NCI-H446 (cell line): ENCODE data around the gene GATA5.

Experiments
- DNase-seq, 2 experiments: peaks; one replicate each; lab custom pipeline; 2025; lab: John Stamatoyannopoulos, UW

GATA5 gene

DNA sequence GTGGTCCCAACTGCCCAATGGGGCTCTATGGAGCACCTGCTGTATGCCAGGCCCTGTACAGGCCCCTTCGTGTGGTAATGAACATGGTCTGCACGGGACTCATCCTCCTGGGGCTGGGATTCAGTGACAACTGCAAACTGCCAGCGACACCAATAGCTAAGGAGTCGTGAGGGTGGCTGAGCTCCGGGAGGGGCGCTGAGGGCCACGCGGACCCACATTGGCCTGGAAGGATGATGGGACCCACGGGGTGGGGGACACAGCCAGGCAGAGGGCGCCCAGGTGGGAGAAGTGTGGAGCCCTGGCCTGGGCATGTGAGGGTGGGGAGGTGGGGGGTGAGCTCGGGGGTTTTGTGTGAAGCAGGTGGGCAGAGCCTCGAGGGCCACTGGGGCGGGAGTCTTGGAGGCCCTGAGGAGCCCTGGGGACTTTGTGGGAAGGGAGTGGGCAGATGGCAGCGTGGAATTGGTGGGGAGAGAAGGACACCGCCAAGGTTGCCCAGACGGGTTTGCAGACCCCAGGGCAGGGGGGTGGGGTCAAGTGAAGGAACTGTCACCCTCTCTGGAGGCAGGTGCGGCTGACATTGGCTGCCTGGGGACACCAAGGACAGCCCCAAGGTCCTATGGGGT, 22.5 kb downstream of the GATA5 start:
- DNase-seq: no peak

DNA sequence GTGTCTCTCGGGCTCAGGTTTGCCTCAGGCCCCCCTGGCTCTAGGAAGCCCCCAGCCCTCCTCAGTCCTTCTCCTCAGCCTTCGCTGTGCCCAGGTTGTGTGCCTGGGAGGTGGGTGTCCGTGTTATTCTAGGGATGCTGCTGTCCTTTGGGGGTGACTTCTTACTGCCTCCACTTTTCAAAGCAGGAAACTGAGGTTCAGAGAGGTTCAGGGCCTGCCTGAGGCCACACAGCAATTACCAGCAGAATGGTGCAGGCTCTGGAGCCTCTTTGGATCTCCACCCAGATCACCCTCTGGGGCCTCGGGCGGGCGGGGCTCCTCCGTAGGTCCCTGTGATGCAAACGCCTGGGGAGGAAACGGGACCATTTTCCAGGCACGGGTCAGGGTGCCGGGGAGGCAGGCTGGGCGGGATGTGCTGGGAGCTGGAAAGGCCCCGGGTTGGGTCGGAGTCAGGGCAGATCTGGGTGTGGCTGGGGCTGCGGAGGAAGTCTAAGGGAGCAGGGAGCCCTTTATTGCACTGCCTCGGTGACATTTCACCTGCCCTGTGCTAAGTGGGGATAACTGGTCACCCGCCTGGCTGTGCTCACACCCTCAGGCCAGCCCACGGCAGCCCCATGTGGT, 23.2 kb downstream of the GATA5 start:
- no peak for DNase-seq

DNA sequence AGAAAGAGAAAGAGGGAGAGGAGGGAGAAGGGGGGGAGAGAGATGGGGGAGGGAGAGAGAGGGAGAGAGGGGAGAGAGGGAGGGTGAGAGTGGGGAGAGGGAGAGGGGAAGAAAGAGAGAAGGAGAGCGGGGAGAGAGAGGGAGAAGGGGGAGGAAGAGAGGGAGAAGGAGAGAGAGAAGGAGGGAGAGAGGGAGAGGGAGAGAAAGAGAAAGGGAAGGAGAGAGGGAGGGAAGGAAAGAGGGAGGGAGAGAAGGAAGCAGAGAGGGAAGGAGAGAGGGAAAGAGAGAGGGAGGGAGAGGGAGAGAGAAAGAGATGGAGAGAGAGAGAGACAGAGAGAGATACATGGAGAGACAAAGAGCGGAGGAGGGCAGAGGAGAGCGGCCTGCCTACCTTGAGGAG, 23.8 kb downstream of the GATA5 start:
- no peak for DNase-seq

DNA sequence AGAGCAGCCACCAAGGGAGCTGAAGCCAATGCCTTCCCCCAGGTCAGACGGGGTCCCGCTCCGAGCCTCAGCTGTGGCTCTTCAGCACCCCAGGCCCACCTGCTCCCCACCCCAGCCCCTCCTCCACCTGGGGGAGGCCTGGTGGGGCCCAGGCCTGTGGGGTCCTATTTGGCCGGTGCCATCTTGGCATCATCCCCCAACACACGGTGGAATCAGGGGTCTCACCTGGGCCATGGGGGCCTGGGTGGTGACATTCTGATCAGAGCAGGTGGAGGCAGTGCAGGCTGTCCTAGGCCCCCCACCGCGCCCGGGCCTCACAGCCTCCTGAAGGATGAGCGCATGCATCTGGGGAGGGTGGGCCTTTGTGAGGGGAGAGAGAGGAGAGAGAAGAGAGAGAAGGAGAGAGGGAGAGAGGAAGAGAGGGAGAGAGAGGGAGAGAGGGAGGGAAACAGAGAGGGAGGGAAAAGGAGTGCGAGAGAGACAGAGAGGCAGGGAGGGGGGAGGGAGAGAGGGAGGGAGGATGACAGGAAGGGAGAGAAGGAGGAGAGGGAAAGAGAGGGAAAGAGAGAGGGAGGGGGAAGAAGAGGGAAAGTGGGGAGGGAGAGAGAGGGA, 24.5 kb downstream of the GATA5 start:
- no peak for DNase-seq

DNA sequence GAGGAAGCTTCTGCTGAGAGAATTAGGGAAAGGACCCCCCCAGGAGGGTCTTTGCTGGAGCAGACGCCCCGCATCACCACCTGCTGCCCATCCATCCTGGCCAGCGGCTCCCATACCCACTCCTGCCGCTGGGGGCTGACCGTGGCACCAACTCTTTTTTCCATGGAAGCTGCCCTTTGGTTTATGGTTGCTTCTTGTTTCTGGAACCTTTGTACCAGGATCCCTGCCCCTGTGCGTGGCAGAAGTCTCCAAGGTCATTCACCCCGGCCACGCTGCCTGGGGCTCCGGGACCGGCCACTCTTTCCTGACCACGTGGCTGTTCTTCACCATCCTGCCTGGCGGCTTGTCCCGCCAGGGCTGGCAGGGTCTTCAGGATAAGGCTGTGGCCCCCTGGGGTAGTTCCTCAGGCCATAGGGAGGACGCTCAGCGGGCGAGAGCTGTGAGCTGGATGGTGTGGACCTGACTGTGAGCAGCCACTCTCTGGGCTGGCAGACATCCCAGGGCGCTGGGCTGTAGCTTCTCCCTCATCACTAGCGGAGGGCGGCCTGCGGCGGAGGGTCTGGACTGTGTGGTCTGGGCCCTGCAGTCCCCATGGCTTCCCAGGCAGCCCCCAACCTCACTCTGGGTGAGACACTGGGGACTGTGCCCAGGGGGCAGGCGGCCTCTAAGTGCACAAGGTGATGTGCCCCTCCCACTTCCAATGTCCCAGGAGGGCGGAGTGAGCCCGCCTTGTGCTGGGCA, 25.7 kb downstream of the GATA5 start:
- DNase-seq: no peak

DNA sequence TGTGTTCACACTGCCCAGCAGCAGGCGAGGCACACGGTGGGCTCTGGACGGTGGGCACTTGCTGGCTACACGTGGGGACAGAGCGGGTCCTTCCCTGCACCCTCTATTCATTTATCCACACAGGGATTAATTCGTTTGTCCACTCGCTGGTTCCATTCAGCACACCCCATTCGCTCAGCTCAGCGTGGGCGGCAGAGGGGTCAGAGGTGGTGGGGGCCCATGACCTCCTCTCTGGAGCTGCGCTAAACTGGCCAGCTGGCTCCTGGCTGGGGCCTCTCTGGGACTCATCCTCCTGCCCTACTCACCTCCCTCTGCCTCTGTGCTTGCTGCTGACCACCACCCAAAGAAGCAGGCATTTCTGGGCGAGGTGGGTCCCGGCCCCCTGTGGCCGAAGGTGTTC, 27.0 kb downstream of the GATA5 start:
- no peak for DNase-seq

DNA sequence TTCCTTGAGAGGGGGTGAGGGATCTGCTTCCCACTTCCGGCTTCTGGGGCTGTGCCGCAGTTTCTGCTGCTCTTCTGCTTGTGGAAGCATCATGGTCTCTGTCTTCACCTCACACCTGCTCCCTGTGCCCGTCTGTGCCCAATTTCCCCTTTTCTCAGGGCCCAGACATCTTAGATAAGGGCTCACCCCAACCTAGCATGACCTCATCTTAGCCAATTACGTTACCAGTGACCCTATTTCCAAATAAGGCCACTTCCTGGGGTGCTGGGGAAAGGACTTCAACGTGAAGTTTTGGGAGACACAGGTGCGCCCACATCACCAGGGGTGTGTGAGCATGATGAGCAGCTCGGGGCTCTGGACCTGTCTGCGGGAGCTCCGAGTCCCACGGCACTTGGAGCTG, 27.8 kb downstream of the GATA5 start:
- DNase-seq: no peak

DNA sequence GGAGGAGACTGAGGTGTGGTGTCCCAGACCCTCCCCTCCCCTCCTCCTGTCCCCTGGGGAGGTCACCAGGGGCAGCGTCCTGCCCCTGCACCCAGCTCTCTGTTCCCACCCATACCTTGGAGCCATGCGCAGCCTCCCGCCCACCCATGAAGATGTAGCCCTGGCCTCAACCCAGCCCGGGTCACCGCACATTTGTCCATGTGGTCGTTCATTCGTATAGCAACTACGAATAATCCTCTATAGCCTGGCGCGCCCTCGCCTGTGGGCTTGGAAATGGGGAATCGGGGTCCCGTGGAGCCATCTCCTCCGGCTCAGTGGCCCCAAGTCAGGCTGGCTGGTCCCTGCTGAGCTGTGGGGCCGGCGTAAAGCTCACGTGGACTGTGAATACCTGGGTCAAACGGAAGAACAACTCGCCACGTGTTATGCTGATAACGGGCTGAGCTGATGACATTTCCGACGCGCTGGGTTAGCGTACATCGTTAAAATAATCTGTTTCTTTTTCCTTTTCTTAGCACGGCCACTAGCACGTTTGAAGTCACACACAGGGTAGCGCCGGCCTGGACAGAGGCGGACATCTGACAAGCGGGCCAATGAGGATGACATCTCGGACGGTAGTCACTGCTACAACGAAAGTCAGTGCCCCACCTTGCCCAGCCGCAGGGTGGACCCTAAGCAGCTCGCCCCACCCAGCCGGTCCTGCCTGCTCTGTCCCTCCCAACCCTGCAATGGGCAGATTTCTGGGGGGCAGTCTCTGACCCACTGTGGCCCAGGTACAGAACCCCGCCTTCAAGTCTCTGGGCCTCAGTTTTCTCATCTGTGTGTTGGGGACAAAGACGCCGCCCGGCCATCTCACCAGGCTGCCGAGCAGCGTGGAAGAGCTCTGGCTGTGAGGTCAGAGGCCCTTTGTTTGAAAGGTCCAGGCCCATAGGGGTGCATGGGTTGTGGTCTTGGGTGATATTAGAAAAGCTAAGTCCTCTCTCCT, 28.6 kb downstream of the GATA5 start:
- DNase-seq: no peak

DNA sequence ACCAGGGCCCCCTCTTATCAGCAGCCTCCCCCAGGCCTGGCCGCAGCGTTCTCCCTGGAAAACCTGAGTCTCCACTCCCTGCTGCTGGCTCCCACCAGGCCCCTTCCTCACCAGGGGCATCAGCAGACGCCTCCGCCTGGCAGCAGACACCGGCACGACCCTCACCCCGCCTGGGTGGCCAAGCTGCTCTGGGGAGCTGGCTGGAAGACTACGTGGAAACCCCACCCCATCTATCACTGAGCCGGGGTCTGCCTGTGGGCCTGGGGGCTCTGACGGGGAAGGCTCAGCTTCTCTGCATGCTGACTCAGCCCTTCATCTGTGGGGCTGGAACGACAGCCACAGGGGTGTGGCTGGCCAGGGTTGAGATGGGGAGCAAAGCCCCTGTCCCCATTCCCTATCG, 29.3 kb downstream of the GATA5 start:
- DNase-seq: no peak

DNA sequence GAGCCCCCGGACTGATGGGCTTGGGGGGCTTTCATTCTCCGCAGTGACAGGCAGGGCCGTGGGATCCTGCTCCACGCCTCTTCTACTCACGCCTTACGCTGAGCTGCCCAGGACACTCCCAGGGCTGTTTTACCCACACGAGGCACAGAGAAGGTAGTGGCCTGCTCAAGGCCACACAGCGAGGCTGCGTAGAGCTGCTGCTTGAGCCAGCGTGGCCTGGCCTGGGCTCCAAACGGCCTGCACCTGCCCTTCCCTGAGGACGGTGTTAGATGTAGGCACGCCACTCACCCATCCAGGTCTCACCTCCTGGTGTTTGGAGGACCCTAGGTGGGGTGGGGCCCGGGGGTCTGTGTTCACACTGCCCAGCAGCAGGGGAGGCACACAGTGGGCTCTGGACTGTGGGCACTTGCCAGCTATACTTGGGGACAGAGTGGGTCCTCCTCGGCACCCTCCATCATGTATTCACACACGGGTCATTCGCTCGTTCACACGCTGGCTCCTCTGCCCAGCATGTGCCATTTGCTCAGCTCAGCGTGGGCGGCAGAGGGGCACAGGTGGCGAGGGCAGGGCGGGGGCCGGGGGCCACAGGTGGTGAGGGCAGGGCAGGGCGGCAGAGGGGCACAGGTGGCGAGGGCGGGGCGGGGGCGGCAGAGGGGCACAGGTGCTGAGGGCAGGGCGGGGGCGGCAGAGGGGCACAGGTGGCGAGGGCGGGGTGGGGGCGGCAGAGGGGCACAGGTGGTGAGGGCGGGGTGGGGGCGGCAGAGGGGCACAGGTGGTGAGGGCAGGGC, 30.0 kb downstream of the GATA5 start:
- DNase-seq: no peak

DNA sequence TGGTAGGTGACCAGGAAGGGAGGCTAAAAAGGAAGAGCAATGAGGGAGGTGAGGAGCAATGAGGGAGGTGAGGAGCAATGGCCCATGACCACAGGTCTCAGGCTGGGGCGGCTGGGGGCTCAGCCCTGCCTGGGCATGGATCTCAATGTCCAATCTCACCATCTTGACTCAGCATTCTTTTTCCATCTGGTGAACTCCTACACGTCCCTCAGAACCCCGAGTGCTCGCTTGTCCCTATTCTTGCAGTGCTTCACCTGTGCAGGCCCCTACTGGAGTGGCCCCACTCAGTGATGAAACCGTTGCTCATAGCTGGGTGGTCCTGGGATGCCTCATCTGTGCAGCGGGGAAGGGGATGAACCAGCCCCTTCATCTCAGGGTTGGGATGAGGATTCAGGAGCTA, 31.5 kb downstream of the GATA5 start:
- no peak for DNase-seq

DNA sequence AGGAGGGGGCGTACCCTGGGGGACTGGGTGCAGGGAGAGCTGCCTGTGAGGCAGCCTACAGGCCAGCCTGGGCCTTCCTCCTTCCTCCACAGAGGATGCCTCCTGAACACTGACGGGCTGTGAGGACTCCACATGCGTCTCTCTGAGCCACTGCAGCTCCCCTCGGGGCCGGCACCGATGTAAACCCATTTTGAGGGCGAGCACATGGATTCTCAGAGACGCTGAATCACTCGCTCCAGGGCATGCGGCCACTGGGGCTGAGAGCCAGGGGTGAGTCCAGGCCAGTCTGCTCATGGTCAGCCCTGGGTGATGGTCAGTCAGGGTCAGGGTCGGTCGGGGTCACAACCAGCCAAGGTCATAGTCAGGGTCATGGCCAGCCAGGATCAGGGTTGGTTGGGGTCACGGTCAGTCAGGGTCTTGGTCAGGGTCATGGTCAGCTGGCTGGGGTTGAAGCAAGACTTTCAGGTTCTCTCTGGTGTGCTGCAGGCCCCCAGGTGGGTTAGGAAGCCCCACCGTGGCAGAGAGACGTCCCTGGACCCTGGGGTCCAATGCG, 33.7 kb downstream of the GATA5 start:
- no peak for DNase-seq

DNA sequence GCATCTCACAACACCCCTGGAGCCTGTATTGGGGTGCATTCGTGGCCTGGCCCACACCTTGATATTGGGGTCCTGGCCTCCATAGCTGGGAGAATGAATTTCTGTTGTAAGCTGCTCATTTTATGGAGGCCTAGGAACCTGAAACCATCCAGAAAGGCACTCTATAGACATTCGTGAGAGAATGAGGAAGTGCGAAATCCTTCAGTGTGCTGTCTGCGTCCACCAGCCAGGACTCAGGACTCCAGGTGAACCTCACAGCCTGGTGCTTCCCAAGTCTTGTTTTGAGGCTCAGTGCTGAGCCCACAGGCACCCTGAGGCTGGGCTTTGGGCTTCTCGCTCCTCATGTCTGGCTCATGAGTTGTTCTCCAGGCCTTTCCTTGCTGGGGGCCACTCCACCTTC, 36.6 kb downstream of the GATA5 start:
- DNase-seq: no peak

DNA sequence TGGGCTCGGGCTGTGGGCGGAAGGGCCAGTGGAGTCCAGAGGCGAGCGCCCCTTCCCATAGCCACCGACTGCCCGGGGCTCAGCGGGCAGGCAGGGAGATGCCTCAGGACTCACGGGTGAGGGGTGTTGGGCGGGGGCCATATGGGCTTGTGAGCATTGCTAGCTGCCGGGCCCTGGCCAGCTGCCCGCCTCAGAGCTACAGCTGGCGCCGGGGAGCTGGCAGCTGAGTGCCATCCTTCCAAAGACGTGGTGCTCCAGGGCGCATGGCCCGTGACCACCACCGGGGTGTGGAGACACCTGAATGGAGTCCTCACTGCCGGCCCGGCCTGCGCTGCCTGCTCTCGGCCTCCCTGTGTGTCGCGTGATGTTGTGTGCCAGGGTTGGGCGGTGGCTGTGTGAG, 37.9 kb downstream of the GATA5 start:
- DNase-seq: peak in 1 of 2 experiments; percentile 62

DNA sequence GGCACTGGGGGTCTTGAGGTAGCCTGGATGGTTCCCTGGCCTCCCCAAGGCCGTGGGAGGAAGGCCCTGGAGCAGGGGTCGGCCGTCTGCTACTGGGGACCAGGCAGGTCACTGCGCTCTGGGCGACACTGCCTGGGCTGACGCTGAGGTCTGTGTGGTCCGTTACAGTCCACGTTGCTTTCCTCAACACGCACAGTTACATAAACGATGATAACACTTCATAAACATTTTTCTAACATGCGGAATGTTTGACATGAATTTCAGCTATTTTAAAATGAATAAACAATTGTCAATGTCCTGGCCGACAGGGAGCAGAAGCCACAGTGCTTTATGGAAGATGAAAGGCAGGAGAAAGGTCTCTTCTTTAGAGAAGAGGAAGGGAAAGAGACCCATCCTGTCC, 38.3 kb downstream of the GATA5 start:
- no peak for DNase-seq

DNA sequence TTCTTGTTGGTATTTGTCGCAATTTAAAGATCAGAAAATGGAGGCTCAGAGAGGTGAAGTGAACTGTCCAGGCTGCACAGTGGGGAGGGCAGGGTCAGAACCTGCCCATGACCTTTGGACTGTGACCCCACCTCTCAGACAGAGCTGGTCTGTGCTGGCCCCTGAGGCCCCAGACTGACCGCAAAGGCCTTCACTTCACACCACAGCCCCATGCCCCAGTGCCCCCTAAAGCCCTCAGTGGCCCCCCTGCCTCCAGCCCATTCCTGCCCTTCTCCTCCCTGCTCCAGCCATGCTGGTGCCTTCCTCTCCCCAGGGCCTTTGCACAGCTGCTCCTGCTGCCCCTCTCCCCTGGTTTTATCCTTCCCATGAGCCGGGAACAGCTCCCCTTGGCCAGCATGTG, 39.1 kb downstream of the GATA5 start:
- DNase-seq: no peak

DNA sequence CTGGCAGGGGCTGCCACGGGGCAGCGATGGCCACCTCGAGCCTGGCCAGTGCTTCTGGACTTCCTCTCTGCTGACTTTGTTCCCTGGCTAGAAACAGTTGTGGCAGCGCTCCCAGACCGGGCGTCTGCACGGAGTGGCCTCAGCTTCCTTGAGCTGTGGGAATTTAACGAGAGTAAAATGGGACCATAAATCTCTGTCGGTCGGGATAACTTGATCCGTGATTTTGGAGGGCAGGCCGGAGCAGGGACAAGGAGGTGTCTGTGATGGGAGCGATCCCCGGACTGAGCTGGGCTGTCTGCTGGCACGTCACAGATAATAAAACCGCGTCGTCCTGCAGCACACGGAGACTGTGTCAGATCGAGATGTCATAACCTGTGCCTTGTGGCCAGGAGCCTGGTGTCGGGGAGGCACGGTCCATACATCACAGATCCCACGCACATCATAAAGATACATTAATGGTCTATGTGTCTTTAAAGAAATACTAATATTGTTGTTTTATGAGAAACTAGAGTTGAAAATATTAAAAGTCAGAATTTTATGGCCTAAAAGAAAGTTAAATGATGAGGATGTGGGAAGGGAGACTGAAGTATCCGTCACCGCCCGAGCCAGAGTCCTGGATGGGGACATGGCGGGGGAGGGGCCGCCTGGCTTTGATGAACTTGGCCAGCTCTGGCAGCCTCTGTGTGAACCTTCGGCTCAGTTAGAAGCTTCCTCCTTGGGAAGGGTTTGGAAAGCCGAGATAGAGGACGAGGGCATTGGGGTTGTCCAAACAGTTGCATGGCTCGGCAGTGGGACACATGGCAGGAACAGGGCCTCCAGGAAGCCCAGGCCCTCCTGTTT, 41.9 kb downstream of the GATA5 start:
- no peak for DNase-seq

DNA sequence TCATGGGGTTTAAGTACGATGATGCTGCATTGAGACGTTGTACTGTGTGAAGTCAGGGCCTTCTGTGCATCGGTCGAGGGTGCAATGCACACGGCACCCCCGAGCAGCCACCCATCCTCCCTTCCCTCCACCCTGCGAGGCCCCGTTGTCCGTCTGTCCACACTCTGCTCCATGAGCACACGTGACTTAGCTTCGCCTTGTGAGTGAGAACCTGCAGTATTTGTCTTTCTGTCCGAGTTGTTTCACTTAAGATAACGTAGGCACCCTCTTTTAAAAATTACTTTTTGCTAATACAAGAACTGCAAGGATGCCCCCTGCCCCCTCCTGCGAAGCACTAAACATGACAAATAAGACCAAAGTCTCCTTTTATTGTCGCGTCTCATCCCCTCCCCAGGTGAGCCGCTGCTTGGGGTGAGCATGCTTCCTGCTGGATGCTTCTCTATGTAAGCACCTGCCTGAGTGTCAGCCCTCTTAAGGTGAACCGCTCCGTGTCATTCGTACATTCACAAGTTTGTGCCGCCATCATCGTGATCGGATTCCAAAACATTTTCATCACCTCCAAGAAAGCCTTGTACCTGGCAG, 44.8 kb downstream of the GATA5 start:
- DNase-seq: no peak

DNA sequence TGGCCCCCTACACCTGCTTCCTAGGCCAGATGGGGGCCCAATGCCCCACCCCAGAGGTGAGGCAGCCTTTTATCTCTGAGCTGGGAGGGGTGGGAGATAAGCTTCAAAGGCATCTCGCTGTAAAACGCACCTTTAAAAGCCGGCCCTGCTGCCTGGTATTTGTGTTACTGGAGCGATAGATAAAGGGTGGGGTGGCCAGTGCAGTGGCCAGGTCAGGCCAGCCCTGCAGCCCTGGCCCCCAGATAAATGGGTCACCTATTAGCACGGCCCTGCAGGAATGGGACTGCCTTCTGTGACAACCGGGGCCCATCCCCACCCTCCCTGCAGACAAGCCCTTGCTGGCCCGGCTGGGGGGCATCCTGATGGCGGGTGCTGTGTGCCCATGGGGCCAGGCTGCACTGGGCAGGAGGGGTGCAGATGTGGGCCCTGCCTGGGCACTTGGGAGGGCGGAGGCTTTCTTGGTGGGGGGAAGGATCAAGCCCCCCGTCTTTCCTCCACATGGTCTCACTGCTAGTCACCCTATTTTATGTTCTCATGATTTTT, 45.4 kb downstream of the GATA5 start:
- no peak for DNase-seq
